HG03342 (cell line): Measurements from ENCODE around the gene ACSM2B.
"Not testable (repeated sequence)": the region's sequence is repeated elsewhere in the genome, so short reads cannot be mapped to it uniquely, and the experiment has no call there.

ENCODE experiments used
- ATAC-seq: cut with Tn5 transposase; IDR thresholded peaks from one replicate; pipeline ENCODE4 v1.9.1; 2021; ENCODE audit warnings: mild to moderate bottlenecking, moderate library complexity; ENCODE audit not compliant: unreplicated experiment

ACSM2B gene

GRCh38 chr16:20598832-20599469 lies 22.8 kb upstream of the ACSM2B start:
- no peak for ATAC-seq

DNA sequence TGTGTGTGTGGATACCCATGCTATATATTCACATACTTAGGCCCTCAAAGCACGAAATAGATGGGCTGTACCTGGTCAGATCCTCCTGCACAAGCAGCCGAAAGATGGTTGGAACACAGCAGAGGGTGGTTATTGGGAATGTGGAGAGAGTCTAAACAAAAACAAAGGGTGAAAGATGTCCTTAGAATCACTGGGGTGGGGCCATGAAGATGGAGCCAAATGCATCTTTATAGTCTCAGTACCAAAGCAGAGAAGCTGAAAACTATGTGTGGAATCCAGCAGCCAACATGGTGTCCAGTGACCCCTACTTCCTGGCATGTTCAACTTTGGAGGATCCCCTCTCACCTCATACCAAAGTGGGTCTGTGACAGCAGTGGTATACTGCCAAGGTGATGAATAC lies 19.5 kb upstream of the ACSM2B start:
- not testable (repeated sequence) for ATAC-seq

- ATAC-seq: not testable (repeated sequence)
These were observed 18.9 kb upstream of the ACSM2B start for GRCh38 chr16:20595068-20595467.

- ATAC-seq: not testable (repeated sequence)
These were observed 16.6 kb upstream of the ACSM2B start for GRCh38 chr16:20592780-20593179.

DNA sequence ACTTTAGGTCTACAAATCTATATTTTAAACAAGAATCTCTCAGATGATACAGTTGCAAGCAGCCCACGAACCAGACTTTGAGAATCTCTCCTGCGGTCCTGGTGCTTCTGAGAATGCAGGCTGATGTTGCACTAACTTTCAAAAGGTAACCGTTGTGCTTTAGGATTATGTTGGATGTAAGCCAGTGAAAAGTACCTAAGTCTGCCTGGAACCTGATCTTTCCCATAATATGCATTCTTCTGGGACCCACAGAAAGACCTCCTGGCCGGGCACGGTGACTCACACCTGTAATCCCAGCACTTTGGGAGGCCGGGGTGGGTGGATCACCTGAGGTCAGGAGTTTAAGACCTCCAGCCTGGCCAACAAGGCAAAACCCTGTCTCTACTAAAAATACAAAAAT lies 13.3 kb upstream of the ACSM2B start:
- ATAC-seq: not testable (repeated sequence)

- not testable (repeated sequence) for ATAC-seq
These were observed 11.5 kb upstream of the ACSM2B start for GRCh38 chr16:20587645-20588074.

DNA sequence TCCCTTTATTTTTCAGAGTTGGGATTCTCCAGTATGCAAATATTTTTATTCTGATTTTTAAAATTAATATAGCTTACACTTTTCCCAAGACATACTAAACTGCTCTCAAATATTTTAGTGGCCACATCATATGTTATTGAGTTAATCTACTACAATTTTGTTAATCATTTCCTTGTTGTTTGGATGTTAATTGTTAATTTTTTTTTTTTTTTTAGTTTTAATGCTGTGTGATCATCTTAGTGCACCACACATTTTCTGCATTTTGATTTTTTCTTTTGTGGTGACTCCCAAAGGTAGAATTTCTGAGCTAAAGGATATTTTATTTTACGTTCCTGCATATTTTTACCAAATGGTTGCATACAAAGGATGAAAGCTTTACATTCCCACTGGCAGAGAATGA lies 10.5 kb upstream of the ACSM2B start:
- ATAC-seq: not testable (repeated sequence)

DNA sequence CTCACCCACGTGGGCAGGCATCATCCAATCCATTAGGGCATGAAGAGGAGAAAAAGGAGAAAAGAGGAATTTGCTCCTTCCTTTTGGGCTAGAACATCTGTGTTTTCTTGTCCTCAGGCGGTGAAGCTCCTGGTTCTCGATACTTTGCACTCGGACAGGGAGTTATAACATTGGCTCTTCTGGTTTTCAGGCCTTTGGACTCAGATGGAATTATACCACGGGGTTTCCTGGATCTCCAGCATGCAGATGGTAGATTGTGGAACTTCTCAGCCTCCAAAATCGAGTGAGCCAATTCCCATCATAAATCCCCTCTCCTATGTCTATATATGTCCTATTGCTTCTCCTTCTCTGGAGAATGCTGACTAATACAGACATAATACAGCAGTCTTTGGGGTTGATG lies 9.9 kb upstream of the ACSM2B start:
- ATAC-seq: not testable (repeated sequence)

GRCh38 chr16:20580487-20581259 lies 4.5 kb upstream of the ACSM2B start:
- not testable (repeated sequence) for ATAC-seq

DNA sequence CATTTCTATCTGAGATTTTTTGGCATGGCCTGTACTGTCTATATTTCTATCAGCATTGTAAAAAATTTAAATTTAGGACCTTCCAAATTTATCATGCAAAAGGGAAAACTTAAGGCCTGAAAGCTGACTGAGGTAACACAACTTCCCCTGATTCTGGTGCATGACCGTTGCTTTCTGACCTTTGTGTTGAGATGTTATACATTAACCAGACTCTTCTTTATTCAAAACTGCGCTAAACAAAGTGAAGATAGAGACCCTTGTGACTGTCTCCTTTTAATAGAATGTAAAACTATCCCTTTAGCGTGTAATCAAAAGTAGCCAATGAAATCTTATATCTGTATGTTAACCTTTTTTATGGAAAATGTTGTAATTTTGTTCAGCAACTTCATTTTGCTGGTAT lies 1.9 kb upstream of the ACSM2B start:
- not testable (repeated sequence) for ATAC-seq

DNA sequence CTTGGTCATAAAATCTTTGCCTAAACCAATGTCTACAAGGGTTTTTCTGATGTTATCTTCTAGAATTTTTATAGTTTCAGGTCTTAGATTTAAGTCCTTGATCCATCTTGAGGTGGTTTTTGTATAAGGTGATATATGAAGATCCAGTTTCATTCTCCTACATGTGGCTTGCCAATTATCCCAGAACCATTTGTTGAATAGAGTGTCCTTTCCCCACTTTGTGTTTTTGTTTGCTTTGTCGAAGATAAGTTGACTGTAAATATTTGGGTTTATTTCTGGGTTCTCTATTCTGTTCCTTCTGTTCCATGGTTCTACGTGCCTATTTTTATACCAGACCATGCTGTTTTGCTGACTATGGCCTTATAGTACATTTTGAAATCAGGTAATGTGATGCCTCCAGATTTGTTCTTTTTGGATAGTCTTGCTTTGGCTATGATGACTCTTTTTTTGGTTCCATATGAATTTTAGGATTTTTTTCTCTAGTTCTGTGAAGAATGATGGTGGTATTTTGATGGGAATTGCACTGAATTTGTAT lies 7.0 kb downstream of the ACSM2B start:
- ATAC-seq: not testable (repeated sequence)

DNA sequence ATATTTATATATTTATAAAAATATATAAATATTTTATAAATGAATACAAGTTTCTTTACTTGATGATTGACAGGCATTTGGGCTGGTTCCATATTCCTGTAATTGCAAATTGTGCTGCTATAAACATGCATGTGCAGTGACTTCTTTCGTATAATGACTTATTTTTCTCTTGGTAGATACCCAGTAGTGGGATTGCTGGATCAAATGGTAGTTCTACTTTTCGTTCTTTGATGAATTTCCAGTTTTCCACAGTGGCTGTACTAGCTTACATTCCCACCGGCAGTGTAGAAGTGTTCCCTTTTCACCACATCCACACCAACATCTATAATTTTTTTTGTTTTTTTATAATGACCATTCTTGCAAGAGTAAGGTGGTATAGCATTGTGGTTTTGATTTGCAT lies 7.8 kb downstream of the ACSM2B start:
- no peak for ATAC-seq

DNA sequence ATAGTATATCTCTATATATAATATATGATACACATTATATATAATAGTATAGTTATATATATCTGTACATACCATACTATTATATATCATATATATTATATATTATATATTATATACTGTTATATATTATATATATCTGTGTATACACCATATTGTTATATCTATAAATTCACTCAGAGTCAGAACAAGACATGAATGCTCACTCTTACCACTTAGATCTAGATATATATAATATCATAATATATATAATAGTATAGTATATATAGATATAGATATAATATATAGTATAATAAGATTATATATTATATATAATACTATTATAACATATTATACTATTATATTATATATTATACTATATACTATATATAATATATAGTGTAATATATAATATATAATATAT lies 9.3 kb downstream of the ACSM2B start:
- ATAC-seq: no peak

GRCh38 chr16:20565334-20565733 lies 10.8 kb downstream of the ACSM2B start:
- not testable (repeated sequence) for ATAC-seq

GRCh38 chr16:20564218-20564617 lies 11.9 kb downstream of the ACSM2B start:
- not testable (repeated sequence) for ATAC-seq

DNA sequence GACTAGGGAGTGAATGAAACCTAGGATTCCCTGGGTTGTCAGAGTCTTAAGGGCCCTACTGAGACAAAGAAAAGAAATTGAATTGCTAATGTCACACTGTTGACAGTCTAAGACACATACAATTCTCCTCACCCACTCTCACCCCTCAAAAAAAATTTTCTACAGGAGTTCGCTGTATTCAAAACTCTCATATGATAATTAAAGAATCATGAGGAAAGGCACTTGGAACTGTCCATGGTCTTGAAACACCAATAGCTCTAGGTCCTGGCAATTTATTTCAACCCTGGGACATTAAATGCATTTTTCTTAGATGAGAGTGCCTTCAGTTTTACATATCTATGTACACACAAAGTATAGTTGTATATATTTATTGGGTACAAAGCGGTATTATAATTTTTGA lies 20.5 kb downstream of the ACSM2B start:
- not testable (repeated sequence) for ATAC-seq

- ATAC-seq: not testable (repeated sequence)
These were observed 21.5 kb downstream of the ACSM2B start for GRCh38 chr16:20554689-20555088.

DNA sequence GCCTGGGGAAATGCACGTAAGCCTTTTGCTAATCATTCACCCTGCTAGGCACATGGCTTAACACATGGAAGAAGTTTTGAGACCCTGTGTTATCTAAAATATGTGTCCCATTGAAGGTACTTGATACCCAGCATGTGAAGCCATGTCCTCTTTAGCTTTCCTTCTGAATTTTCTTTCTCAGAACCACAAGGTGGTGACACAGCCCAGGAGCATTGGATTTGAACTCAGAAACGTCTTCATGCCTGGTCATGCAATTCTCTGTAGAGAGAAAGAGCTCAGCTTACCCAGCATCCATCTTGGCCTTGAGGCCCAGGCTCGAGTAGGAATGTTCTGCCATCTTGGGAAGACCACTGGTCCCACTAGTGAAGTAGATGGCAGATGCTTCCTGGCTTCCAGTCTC lies 22.7 kb downstream of the ACSM2B start:
- not testable (repeated sequence) for ATAC-seq

- ATAC-seq: not testable (repeated sequence)
These were observed 29.2 kb downstream of the ACSM2B start for GRCh38 chr16:20546951-20547350.

DNA sequence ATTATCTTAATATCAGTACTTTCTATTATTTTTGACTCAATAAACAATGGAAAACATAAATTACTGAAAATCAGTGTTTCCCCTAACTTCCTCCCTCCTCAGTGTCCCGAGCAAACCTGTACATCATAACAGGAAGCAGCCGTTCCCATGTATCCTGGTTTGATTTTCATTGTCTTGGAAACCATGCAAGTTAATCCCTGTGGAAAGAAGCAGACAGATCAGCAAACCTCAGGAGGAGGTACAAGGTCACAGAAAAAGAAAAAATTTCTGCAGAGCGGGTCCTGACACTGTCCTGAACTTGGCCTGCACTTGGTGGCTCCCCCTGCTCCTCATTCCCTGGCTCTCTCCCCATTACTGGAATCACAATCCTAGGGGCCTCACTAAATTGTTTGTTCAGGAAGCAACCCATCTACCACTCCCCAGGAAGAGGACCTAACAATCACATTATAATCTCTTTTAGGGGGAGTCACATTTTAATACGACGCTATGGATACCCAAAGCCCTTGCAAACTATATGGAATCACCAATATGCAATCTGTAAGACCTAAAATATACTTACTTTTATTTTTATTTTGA lies 29.8 kb downstream of the ACSM2B start:
- ATAC-seq: not testable (repeated sequence)

DNA sequence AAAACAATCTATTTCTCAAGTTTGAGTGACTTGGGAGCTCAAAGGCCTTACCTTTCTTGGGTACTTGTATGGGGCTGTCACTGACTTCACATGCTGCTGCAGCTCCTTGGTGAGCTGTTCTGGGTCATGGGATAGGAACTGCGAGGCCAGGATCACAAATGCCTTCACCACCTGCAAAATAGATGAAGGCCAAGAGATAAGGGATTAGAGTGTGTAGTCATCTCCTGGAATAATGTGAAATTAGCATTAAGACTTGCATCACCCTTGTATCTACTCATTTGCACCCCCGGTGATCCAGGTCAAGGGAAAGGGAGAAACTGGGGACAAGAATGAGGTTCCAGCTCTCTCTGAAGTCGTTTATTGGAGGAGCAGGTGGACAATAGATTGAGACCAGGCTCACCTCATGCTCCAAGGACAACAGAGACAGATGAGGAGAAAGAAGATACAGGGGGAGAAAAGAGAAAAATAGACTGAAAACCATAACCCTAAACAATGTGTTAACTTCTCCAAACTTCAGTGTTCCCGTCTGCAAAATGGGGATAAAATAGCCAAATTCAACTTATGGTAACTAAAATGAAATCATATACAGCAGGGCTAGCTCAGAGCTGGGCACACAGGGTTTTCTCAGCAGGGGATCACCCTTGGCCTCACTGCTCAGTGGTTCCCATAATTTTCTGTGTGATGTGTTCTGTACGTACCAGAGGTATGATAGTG lies 35.4 kb downstream of the ACSM2B start:
- ATAC-seq: not testable (repeated sequence)
